SKM-1 (cell line): ENCODE results near the gene CBX4.

Source experiments
- DNase-seq: peaks from one replicate; lab custom pipeline; 2025; ENCODE audit not compliant: unreplicated experiment; lab: John Stamatoyannopoulos, UW

CBX4 gene

GRCh38 chr17:79790805-79791734 lies 48.2 kb downstream of the CBX4 start:
- DNase-seq: no peak

DNA sequence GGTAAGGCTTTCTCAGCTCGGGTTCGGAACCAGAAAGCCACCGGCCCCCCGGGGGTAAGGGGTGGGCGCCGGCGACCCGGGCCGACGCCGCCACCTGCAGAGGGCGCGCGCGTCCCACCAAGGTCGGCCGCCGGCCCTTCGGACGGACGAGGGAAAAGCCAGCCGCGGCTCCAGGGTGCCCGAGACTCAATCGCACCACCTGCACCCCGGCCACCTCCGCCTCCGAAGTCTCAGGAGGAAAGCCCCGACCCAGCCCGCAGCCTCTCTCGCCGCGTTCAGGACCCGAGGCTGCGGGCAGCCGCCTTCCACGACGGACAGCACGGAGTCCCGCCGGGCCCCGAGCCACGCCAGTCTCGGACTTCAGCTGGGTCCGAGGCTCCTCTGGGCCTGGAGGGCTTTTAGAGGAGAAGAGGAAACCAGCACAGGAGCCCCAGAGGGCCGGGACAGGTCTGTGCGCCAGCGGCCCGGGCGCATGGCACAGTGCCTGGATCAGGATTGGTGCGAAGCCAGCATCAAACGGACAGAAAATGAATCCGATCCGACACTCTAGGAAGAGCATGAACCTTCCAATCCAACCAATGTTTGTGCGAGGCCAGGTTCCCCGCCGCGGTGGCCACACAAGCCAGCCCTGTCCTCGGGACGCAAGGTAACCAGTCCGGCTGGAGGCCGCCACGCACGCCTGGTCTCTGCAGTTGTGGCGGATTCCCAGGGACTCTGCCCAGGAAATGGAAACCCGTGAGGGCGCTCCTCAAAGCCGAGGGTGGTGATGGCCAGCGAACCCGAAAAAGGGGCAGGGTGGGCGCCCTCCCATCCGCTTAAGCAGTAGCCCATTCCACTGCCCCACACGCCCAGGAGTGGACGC lies 49.1 kb downstream of the CBX4 start:
- DNase-seq: no peak

DNA sequence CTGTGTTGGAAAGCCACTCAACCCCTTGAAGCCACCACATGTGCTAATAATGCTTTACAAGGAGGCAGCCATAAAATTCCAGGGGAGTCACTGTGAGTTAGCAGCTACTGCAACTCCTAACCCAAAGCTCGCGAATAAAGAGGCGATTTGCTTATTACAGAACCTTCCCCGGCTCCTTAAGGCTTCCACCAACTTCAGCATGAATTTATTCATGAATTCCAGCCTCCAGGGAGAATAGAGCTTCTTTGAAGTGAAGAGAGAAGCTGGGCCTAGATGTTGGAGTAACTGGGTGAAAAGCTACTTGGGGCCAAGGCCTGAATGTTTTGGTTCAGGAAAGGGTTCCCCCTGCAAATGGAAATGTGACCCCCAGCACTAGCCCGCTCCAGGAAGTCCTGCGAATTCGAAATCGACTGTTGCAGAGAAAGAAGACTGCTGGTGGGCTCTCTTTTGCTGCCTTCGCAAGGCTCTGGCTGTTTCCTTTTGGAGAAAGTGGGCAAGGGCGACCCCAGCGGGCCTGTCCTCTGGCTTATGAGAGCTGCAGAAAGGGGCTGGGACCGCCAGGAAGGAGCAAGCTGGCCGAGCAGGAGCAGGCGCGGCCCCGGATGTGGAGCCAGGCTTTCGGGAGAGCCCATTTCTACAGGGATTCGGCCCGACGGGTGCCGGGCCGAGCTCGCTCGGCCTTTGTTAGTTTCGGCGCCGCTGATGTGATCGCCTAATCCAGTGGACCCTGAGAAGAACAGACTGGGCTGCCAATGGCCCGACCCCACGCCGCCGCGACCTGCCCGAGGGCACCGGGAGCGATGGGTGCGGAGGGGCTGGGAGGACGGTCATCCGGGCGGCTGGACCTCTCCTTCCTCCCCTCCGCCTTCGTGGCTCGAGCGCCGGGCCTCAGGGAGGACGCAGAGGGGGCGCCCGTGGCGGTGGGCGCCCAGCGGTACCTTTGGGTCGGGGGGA lies 50.0 kb downstream of the CBX4 start:
- DNase-seq: no peak

DNA sequence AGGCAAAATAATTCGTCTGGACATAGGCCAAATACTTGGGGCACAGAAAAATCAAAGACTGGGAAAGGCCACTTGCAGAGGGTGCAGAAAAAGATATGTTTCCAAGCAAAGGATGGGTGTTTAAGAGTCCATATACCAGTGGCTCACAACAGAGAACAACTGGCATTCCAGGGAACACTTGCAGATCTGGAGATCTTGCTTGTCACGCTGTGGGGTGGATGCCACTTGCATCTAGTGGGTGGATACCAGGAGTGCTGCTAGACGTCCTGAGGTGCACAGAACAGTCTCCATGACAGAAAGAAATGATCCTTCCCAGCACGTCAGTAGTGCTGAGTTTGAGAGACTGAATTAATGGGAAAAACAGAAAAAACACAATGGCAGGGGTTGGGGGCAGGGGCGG lies 50.8 kb downstream of the CBX4 start:
- no peak for DNase-seq

GRCh38 chr17:79786930-79787643 lies 52.2 kb downstream of the CBX4 start:
- no peak for DNase-seq

- no peak for DNase-seq
These were observed 53.1 kb downstream of the CBX4 start for GRCh38 chr17:79785900-79786810.

- no peak for DNase-seq
These were observed 54.0 kb downstream of the CBX4 start for GRCh38 chr17:79785017-79785899.

GRCh38 chr17:79784353-79785016 lies 54.8 kb downstream of the CBX4 start:
- no peak for DNase-seq

- no peak for DNase-seq
These were observed 55.3 kb downstream of the CBX4 start for GRCh38 chr17:79783891-79784290.
